HepG2 (cell line): ENCODE data around the gene PGPEP1. TPM values are rescaled to one million over a fixed set of nuclear protein-coding genes. Genes with fewer than 3 reads are reported as not detected.

Experiments
- ATF5 ChIP-seq: sonication (generic); formaldehyde crosslinking; IDR thresholded peaks from 2 replicates; pipeline ENCODE4 v1.4.0; 2020; ENCODE audit warnings: mild to moderate bottlenecking, low read depth, missing genetic modification reagents
- BCL6 ChIP-seq: IDR thresholded peaks from 2 replicates; pipeline ENCODE4 v1.6.1; 2016; ENCODE audit warnings: missing genetic modification reagents, missing compliant biosample characterization
- CENPT ChIP-seq: sonication (generic); formaldehyde crosslinking; IDR thresholded peaks from 2 replicates; pipeline ENCODE4 v1.8.0; 2022; ENCODE audit warnings: low read depth, mild to moderate bottlenecking, moderate library complexity, missing genetic modification reagents
- KAT8 ChIP-seq: IDR thresholded peaks from 2 replicates; pipeline ENCODE4 v1.6.1; 2016; ENCODE audit warnings: missing genetic modification reagents, missing compliant biosample characterization
- LCORL ChIP-seq, 2 experiments: fragments of 450-650 bp in 1 of 2; sonication (generic) in 1 of 2; formaldehyde crosslinking in 1 of 2; IDR thresholded peaks; 2 replicates each; pipeline versions ENCODE4 v1.5.0 to v1.6.1; 2017 to 2020; ENCODE audit warnings: antibody characterized with exemption in 1 of 2, missing genetic modification reagents in 1 of 2
- MTERF4 ChIP-seq: sonication (generic); formaldehyde crosslinking; IDR thresholded peaks from 2 replicates; pipeline ENCODE4 v1.8.0; 2023; ENCODE audit warnings: mild to moderate bottlenecking, missing genetic modification reagents
- MXD4 ChIP-seq: IDR thresholded peaks from 2 replicates; pipeline ENCODE4 v1.6.1; 2016; ENCODE audit warnings: mild to moderate bottlenecking, missing biosample characterization, missing genetic modification reagents
- MXI1 ChIP-seq: IDR thresholded peaks from 3 replicates; pipeline ENCODE4 v1.6.1; 2012; ENCODE audit warnings: low read depth, low read length, inconsistent platforms, borderline replicate concordance
- NKX3-1 ChIP-seq: sonication (generic); formaldehyde crosslinking; IDR thresholded peaks from 2 replicates; pipeline ENCODE4 v1.5.0; 2020; ENCODE audit warnings: missing genetic modification reagents
- TFDP2 ChIP-seq: sonication (generic); formaldehyde crosslinking; IDR thresholded peaks from 2 replicates; pipeline ENCODE4 v1.4.0; 2020; ENCODE audit warnings: missing genetic modification reagents
- U2AF1 ChIP-seq: fragments of 200-400 bp; formaldehyde crosslinking; optimal IDR thresholded peaks from 2 replicates; pipeline ENCODE3; 2017; ENCODE audit warnings: mild to moderate bottlenecking, low read depth, low read length
- ZBTB25 ChIP-seq: IDR thresholded peaks from 2 replicates; pipeline ENCODE4 v1.6.1; 2018; ENCODE audit warnings: missing genetic modification reagents
- ZNF296 ChIP-seq: sonication (generic); formaldehyde crosslinking; conservative IDR thresholded peaks from 2 replicates; pipeline ENCODE4 v1.5.0; 2020; ENCODE audit warnings: mild to moderate bottlenecking, missing genetic modification reagents
- ZNF7 ChIP-seq: IDR thresholded peaks from 2 replicates; pipeline ENCODE4 v1.6.1; 2016; ENCODE audit warnings: missing biosample characterization, missing genetic modification reagents
- ZNF839 ChIP-seq: sonication (generic); formaldehyde crosslinking; IDR thresholded peaks from 2 replicates; pipeline ENCODE4 v1.4.0; 2020; ENCODE audit warnings: missing genetic modification reagents, mild to moderate bottlenecking, borderline replicate concordance
- polyA plus RNA-seq, 8 experiments: library from polyadenylated mRNA; depleted of rRNA in 3 of 8; stranded (reverse) in 7 of 8; unstranded in 1 of 8; fragments of >200 nt; fragmentation: Illumina TruSeq in 4 of 8; extraction: Trizol in 4 of 8; gene quantifications; 2 replicates each; pipeline versions ENCODE4 v1.2.1 to v1.2.3, GENCODE V29; 2011 to 2016; ENCODE audit warnings: low read depth in 4 of 8, missing spikeins in 1 of 8, mixed read lengths in 1 of 8; ENCODE audit not compliant: insufficient read depth in 1 of 8
- total RNA-seq, 5 experiments: library from RNA; depleted of rRNA; stranded (reverse); fragments of >200 nt; fragmentation: Illumina TruSeq; extraction: Trizol; gene quantifications; 2 replicates each; pipeline ENCODE4 v1.2.3, GENCODE V29; 2016; ENCODE audit warnings: low read depth in 1 of 5
- TF ChIP-seq, protein P1 (sequence below): IDR thresholded peaks from 2 replicates; pipeline ENCODE4 v1.6.1; 2018; ENCODE audit warnings: missing genetic modification reagents, mild to moderate bottlenecking, missing compliant biosample characterization
- TF ChIP-seq, protein P2 (sequence below): sonication (generic); formaldehyde crosslinking; IDR thresholded peaks from 2 replicates; pipeline ENCODE4 v1.9.0; 2022; ENCODE audit warnings: low read depth, missing genetic modification reagents
- TF ChIP-seq, protein P3 (sequence below): sonication (generic); formaldehyde crosslinking; IDR thresholded peaks from 2 replicates; pipeline ENCODE4 v1.4.0; 2020; ENCODE audit warnings: missing genetic modification reagents

The PGPEP1 gene
- total and polyA plus RNA-seq, 2 of the 13 experiments (the other 11 are each of a cell fraction or from before 2014, with no cell fraction given): 53.1 to 56.6 TPM

GRCh38 chr19:18379803-18380747 lies 39.7 kb downstream of the PGPEP1 start (continued):
- TF ChIP-seq ZBTB25 (CRISPR knock-in tag) (peak; percentile 95), ZNF7 (CRISPR knock-in tag) (no peak), ZNF839 (CRISPR knock-in tag) (peak; percentile 64; the same call in 1 of the 2 replicates), CENPT (CRISPR knock-in tag) (no peak), TFDP2 (CRISPR knock-in tag) (peak; percentile 63; the same call in 1 of the 2 replicates), KAT8 (CRISPR knock-in tag) (peak; percentile 82), MTERF4 (CRISPR knock-in tag) (no peak), MXD4 (CRISPR knock-in tag) (no peak; the same call in 1 of the 2 replicates), NKX3-1 (CRISPR knock-in tag) (peak; percentile 78; the same call in 1 of the 2 replicates), BCL6 (peak; percentile 99), MXI1 (peak; percentile 64; the same call in 2 of the 3 replicates), U2AF1 (no peak), ZNF296 (CRISPR knock-in tag) (0 out of 2 replicates have a peak, but pooled peaks have one; percentile 55), LCORL (IDR thresholded peaks at IDR 0.05) (peak; percentile 100), LCORL (CRISPR knock-in tag; IDR thresholded peaks at IDR 0.05) (peak; percentile 100), ATF5 (CRISPR knock-in tag) (no peak)
- TF ChIP-seq, protein P1, sequence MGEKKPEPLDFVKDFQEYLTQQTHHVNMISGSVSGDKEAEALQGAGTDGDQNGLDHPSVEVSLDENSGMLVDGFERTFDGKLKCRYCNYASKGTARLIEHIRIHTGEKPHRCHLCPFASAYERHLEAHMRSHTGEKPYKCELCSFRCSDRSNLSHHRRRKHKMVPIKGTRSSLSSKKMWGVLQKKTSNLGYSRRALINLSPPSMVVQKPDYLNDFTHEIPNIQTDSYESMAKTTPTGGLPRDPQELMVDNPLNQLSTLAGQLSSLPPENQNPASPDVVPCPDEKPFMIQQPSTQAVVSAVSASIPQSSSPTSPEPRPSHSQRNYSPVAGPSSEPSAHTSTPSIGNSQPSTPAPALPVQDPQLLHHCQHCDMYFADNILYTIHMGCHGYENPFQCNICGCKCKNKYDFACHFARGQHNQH (CRISPR knock-in tag): peak; percentile 93
- TF ChIP-seq, protein P2, sequence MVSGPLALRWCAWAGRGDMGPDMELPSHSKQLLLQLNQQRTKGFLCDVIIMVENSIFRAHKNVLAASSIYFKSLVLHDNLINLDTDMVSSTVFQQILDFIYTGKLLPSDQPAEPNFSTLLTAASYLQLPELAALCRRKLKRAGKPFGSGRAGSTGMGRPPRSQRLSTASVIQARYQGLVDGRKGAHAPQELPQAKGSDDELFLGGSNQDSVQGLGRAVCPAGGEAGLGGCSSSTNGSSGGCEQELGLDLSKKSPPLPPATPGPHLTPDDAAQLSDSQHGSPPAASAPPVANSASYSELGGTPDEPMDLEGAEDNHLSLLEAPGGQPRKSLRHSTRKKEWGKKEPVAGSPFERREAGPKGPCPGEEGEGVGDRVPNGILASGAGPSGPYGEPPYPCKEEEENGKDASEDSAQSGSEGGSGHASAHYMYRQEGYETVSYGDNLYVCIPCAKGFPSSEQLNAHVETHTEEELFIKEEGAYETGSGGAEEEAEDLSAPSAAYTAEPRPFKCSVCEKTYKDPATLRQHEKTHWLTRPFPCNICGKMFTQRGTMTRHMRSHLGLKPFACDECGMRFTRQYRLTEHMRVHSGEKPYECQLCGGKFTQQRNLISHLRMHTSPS (CRISPR knock-in tag): peak; percentile 65; the same call in 1 of the 2 replicates
- TF ChIP-seq, protein P3, sequence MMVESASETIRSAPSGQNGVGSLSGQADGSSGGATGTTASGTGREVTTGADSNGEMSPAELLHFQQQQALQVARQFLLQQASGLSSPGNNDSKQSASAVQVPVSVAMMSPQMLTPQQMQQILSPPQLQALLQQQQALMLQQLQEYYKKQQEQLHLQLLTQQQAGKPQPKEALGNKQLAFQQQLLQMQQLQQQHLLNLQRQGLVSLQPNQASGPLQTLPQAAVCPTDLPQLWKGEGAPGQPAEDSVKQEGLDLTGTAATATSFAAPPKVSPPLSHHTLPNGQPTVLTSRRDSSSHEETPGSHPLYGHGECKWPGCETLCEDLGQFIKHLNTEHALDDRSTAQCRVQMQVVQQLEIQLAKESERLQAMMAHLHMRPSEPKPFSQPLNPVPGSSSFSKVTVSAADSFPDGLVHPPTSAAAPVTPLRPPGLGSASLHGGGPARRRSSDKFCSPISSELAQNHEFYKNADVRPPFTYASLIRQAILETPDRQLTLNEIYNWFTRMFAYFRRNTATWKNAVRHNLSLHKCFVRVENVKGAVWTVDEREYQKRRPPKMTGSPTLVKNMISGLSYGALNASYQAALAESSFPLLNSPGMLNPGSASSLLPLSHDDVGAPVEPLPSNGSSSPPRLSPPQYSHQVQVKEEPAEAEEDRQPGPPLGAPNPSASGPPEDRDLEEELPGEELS (CRISPR knock-in tag): peak; percentile 100
